RCC 7860 (cell line): Measurements from ENCODE around the gene GSPT1.
"Not testable (repeated sequence)": the region's sequence is repeated elsewhere in the genome, so short reads cannot be mapped to it uniquely, and the experiment has no call there.

Source experiments
- DNase-seq: peaks from one replicate; pipeline ENCODE4 v3.0.0-alpha.2; 2015; ENCODE audit warnings: low spot score
- FAIRE-seq: peaks from 2 replicates; lab custom pipeline; 2012; peaks lifted over from hg19 to GRCh38; lab: Jason Lieb, UNC

The GSPT1 gene

DNA sequence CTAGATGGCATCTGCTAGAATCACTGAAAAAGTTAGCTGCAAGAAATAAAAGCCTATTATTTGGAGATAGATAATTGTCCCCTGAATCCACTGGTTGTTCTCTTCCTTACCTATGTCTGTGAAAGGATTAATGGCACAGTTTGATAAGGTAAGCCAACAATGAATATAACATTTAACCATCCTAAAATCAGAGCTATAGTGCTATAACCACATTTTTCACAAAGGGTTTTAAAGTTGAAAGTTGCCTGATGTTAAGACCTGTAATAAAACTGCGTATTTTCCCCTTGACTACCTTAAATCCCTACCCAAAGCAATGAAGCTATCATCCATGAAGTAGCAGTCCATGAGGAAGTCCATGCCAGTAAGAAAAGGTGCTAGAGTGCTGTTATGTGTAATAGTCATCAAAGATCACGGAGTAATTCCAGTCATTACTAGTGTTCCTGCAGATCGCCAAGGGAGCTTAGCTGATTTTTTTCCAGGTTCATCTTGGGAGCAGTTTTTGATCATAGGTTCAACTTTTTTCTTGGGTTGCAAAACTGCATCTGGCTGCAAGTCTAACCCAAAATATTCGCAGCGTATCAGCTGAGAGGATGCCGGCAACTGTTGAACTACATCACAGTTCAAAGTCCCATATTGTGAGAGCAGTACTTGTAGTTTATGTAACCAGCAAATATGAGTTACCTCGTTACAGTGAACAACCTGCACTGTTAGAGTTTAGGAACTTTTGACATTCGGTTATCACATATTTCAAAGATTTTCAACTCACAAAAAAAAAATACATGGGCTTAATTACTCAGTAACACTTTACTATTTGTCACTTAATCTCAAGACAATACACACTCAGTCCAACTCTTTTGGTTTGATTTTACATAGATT, 46.2 kb downstream of the GSPT1 start:
- DNase-seq (no peak), FAIRE-seq (no peak)

DNA sequence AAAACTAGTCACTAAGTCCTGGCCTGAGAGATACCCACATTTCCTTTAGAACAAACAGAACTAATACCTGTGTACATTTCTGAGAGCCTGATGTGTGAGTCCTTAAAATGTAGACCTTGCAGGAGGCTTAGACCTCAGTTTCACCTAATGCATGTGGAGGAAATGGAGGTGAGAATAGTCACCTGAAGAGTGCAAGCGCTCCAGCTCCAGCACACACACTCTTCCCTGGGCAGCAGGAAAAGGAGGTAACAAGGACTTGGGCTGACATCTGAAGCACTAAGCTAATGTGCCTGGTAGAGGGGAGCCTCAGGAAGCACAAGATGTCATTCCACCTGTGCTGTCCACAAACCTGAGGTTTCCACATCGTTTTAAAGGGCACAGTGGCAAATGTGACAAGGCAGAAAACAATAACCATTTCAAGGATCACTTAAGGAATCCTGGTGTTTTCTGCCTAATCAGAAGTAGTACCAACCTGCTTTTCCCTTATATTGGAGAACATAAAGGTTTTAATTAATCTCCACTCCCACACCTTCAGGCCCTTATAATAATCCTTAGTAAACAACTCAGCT, 47.3 kb downstream of the GSPT1 start:
- FAIRE-seq (no peak), DNase-seq (no peak)

DNA sequence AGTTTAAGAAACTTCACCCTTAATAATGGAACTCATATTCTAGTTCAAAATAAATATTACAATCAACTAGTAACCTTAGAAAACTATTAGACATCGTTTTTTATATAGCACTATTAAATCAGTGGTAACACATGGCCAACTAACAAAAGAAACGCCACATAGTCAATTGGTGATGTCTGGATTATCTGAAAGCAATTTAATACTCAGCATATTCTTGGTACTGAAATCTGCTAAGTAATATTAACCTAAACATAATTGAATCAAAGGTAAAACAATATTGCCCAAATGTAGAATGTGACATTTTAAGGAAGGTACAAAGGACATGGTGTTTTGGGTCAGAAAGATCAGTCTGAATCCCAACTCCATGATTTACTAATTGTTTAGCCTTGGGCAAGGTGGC, 53.3 kb downstream of the GSPT1 start:
- DNase-seq: no peak
- no peak for FAIRE-seq

DNA sequence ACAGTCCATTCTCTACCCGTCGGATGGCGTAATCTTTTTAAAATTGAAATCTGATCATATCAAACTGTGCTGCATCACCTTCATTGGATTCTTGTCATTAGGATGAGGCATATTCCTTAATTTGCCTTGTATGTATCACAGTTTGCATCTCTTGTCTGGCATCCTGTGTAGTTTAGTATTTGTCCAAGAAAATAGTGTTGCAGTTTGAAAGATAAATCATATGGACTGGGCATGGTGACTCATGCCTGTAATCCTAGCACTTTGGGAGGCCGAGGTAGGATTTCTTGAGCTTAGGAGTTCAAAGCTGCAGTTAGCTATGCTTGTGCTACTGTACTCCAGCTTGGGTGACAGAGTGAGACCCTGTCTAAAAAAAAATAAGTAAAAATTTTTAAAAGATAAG, 58.6 kb downstream of the GSPT1 start:
- FAIRE-seq (no peak), DNase-seq (no peak)

DNA sequence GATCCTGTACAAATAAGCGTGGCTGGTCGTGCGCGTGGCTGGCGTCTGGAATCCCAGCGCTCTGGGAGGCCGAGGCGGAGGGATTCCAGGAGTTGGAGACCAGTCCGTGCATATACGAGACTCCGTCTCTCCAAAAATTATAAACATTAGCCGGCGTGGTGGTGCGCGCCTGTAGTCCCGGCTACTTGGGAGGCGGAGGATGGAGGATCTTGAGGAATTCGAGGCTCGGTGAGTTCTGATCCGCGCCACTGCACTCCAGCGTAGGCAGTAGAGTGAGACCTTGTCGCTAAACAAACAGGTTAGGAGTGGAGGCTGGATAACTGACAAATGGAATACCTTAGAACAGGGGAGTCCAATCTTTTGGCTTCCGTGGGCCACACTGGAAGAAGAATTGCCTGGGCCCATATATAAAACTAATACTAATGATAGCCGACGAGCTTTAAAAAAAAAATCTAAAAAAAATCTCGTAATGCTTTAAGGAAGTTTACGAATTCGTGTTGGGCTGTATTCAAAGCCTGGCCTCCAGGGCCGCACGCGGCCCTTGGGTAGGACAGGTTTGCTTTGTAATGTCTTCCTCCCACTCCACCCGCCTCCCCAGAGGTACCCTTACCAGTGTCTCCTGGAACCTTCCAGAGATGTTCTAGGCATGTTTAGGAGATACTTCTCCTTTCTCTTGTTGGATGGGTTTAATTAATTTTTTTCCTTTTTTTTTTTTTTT, 63.5 kb downstream of the GSPT1 start:
- FAIRE-seq: no peak

DNA sequence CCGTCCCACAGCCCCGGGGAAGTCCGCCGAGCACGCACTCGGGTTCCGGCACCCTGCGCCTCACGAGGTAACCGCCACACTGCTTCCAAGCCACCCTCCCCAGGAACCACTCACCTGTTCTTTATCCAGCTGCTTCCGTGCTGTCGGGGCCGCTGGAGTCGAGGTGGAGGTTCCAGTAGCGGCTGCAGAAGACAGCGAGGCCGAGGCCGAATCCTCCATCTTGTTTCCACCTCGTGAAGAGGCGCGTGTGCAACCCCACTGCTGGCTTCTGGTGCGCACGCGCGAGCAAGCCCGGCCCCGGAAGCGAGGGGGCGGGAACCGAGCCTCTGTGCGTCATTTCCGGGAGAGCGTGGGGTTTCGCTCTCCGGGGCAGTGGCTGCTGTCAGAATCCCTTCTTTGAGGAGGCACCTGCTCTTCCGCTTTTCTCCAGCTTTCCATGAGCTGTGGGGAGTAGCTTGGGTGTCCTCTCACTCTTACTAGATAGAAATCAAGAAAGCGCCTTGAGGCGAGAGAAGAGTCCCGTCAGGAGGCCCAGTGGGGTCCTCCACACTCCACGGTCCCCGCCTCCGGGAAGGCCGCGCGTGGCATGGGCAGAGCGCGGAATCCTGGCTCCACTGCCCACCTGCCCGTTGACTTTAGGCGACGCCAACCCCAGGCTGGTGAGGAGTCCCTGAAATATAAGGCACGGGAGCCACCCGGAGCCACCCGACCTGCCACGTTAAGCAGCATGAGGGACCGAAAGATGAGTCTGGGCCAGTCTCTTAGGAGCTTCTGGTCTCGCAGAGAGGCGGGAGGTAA, 64.3 kb downstream of the GSPT1 start, which contains the start of gene RSL1D1:
RSL1D1 (minus strand) TSS at position 249 of the 798 bp plus-strand sequence; CDS start at position 219, 30 bp downstream.
- FAIRE-seq (no peak), DNase-seq (peak; percentile 81)

More for the DNA sequence above, 63.5 kb downstream of the GSPT1 start:
- no peak for DNase-seq

DNA sequence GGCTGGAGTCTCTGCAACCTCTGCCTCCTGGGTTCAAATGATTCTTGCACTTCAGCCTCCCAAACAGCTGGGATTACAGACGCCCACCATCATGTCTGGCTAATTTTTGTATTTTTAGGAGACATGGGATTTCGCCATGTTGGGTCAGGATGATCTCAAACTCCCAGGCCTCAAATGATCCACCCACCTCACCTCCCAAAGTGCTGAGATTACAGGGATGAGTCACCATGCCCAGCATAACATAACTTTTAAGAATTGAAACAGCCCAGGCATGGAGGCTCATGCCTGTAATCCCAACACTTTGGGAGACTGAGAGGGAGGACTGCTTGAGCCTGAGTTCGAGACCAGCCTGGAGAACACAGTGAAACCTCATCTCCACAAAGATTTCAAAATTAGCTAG, 66.9 kb downstream of the GSPT1 start:
- FAIRE-seq (no peak), DNase-seq (no peak)

DNA sequence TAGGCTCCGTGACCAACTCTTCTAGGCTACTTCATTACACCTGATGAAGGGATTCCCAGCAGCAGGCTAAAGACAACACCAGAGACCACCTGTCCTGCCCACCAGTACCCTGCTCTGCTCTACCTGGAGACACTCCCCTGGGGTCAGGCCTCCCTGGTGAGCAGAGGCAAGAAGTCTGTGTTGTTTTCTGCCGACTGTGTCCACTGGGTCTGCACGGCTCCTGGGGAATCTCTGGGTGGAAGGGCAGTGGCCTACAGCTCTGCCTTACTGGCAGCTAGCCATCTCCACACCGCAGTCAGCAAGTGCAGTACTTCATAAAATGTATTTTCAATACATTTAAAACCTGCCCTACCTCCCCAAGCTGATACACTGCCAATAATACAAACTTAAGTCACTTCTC, 71.3 kb downstream of the GSPT1 start:
- no peak for DNase-seq
- FAIRE-seq: no peak

DNA sequence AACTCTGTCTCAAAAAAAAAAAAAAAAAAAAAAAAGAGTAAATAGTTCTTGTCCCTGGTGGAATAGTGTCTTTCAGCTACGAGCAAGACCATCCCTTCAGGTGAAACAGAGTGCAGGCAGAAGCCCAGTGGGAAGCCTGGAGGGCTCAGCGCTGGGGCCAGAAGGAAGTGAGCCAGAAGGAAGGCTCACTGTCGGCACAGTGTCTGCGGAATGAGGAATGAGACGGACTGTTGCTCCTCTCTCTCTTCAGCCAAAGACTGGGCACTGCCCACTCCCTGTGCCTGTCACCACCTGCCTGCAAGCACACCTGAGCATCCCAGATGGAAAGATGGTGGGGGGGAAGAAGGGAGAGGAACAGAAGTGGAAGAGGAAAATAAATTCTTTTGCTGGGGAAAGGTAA, 71.9 kb downstream of the GSPT1 start:
- no peak for FAIRE-seq
- DNase-seq: no peak

DNA sequence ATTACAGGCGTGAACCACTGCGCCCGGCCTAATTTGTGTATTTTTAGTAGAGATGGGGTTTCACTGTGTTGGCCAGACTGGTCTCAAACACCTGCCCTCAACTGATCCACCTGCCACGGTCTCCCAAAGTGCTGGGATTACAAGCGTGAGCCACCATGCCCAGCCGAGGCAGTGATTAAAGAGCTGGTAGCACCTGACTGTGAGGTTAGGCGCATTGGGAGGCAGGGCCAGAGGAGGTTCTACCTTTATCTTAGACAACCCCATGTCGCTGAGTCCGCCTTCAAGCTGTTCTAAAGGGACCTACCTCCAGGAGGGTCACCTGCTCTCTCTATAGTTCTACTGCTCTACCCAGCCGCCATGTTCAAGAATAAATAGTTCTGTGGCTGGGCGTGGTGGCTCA, 72.5 kb downstream of the GSPT1 start:
- DNase-seq (no peak), FAIRE-seq (no peak)

DNA sequence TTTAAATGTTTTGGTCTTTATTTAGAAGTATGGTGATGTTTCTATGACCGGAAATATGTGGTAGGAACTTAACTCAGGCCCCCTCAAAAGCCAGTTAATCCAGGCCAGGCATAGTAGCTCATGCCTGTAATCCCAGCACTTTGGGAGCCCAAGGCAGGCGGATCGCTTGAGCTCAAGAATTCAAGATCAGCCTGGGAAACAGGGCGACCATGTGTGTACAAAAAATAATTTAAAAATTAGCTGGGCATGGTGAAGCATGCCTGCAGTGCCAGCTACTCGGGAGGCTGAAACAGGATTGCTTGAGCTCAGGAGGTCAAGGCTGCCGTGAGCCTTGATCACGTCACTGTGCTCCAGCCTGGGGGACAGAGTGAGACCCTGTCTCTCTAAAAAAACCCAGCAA, 74.7 kb downstream of the GSPT1 start:
- FAIRE-seq: no peak

DNA sequence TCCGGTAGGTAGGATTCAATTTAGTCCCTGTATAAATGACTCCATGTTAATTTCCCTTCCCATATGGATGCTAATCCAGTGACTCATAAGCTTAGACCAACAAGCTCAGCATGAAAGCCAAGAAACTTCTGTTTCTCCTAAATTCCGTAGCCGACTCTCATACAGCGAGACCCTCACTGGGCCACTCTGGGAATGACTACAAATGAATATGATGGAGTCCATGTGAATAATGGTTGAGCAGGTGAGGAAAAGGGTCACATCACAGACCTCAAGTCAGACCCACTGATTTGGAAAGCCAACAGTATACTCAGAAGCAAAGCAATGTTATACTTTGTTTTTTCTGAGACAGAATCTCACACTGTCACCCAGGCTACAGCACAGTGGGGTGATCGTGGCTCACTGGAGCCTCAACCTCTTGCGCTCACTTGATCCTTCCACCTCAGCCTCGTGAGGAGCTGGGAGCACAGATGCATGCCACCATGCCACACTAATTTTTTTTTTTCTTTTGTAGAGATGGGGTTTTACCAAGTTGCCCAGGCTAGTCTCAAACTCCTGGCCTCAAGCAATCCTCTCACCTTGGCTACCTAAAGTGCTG, 79.0 kb downstream of the GSPT1 start:
- no peak for FAIRE-seq

More for the DNA sequence above, 74.7 kb downstream of the GSPT1 start:
- DNase-seq: no peak

DNA sequence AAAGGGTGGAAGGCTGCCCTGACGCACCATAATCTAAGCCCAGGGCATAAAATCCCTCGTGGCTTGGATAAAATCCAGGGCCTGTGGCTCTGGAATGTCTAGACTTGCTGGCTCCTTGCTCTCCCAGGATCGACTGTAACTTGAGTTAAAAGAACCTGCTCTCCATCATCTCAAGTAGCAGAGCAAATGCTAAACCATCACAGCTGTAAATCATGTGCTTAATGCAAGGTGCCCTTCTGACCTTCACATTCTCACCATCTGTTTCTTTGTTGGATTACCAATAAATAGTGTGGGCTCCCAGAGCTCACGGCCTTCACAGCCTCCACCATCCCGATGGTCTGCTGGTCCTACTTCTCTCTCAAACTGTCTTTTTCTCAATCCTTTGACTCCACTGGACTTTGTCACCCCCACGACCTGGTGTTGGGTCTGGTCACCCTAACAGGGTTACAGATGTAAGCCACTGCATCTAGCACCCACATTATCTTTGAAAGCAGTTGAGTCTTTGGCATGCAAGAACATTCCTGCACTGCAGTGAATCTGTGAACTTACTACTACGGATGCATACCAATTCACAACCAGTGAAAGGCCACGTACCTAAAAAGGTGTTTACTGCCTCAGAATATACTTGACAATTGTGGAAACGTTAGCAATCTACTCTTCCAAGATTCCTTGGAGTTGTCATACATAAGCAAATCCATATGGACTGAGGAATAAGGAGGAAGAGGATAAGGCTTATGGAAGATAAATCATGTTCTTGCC, 79.7 kb downstream of the GSPT1 start:
- FAIRE-seq (no peak), DNase-seq (peak; percentile 11)

More for the DNA sequence above, 79.0 kb downstream of the GSPT1 start:
- DNase-seq: peak; percentile 39

DNA sequence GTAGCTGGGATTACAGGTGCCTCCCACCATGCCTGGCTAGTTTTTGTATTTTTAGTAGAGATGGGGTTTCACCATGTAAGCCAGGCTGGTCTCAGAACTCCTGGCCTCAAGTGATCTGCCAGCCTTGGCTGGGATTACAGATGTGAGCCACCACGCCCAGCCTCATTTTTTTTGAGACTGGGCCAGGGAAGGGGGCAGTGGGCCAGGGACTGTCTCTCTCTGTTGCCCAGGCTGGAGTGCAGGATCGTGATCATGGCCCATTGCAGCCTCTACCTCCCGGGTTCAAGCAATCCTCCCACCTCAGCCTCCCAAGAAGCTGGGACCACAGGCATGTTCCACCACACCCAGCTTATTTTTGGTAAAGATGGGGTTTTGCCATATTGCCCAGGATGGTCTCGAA, 80.4 kb downstream of the GSPT1 start:
- no peak for FAIRE-seq
- DNase-seq: no peak

DNA sequence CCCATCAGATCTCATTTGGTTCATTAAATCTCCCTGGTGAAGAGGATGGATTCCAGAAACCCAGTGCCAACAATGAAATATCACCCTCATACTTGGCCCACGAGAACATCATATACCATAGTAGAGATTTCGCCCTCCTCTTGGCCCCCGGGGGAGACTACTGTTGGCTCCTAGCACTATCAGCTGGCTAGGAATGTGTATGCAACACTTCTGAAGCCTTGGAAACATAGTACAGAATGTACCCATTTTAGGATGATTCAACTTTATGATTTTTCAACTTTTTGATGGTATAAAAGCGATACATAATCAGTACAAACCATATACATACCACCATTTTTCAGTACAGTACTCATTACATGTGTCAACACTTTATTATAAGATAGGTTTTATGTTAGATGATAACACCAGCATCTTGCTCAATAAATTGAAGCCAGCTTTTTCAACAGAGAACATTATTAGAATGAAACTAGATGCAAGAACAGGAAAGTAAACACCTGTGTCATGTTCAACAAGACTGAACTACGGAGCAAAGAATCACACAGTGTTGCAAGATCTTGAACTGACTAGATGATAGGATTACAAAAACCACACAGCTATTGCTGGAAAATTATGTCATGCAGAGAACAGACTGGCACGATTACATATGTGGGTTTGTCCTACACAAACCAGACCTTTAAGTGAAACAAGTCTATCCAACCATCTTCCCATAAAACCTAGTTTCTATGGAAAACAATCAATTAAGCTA, 81.6 kb downstream of the GSPT1 start:
- no peak for FAIRE-seq
- DNase-seq: peak; percentile 4

DNA sequence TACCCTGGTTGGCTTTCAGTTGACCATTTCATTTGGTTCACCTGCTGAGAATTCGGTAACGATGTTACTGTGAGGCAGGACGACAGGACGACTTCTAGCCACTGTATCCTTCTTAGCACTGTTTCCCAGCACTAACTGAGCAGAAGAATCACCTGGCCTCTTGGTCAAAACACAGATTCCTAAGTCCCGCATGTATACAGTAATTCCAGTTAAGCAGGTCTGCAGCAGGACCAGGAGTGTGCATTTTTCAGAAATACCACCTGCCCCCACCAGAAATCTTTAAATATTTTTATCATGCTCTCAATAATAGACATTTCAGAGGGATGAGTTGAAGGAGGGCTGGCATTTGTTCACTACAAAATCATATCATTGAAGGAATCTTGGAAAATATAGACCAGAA, 87.1 kb downstream of the GSPT1 start:
- no peak for DNase-seq
- no peak for FAIRE-seq

DNA sequence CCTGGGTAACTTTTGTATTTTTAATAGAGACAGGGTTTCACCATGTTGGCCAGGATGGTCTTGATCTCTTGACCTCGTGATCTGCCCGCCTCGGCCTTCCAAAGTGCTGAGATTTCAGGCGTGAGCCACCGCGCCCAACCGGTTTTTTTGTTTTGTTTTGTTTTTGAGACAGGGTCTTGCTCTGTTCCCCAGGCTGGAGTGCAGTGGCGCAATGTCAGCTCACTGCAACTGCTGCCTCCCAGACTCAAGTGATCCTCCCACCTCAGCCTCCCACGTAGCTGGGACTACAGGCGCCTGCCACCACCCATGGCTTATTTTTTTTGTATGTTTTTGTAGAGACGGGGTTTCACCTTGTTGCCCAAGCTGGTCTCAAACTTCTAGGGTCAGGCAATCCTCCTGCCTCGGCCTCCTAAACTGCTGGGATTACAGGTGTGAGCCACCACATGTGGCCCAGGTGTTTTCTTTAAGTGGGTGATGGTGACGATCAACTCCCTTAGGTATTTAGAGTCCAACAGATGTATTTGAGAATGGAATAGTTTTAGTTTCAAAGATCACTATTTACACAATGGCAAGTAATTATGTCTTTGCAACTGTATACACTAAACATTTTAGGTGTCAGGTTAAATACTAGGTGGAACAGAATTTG, 90.1 kb downstream of the GSPT1 start:
- DNase-seq, FAIRE-seq: not testable (repeated sequence)

DNA sequence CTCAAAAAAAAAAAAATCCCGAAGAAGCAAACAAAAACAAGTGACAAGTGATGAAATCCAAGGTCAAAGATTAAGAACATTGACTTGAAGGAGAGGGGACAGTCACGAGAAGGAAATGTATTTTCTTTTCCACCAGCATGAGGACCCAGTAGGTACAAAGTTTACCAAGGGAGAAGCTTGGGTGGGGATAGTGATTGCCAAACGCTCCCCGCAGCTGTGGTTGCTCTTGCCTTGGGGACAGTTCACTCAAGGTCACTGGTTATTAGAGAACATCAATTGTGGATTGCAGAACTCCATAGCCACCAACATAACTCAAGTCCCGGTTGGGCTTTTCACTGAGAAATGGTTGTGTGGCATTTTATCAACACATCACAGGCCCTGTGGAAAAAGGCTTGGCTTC, 91.4 kb downstream of the GSPT1 start:
- DNase-seq (no peak), FAIRE-seq (no peak)
